OCI-LY7 (cell line): Measurements from ENCODE around the gene PACS1. TPM values are rescaled to one million over a fixed set of nuclear protein-coding genes. Genes with fewer than 3 reads are reported as not detected.
A peak's percentile ranks its signal among the peaks of the same experiment; 100 is the strongest.

Experiments
- BruUV-seq: library from RNA; stranded (reverse); fragments of 400-500 nt; replicated peaks from 2 replicates; lab custom pipeline; 2021; lab: Mats Ljungman, UMichigan
- CTCF ChIA-PET: fragments of 300-600 bp; sonication (Branson Sonifier 250); formaldehyde crosslinking; loops from one replicate; lab custom pipeline; 2022; ENCODE audit warnings: antibody characterized with exemption; ENCODE audit not compliant: unreplicated experiment; lab: Charles Lee
- POLR2A ChIA-PET: fragments of 300-600 bp; sonication (Branson Sonifier 250); formaldehyde crosslinking; loops from one replicate; lab custom pipeline; 2022; ENCODE audit warnings: antibody characterized with exemption; lab: Charles Lee
- DNase-seq: peaks from one replicate; pipeline ENCODE4 v3.0.0-alpha.2; 2015; ENCODE audit warnings: low spot score
- H2AFZ ChIP-seq: fragments of 200-600 bp; sonication (generic), shearing (Covaris generic); 2 replicates; pipeline ENCODE4 v1.6.1; 2014; ENCODE audit warnings: mild to moderate bottlenecking, antibody characterized with exemption, low read length, moderate library complexity
- H3K27ac ChIP-seq: fragments of 200-600 bp; sonication (generic); 2 replicates; pipeline ENCODE4 v1.5.1; 2014; ENCODE audit warnings: mixed run types, low read depth, mild to moderate bottlenecking, moderate library complexity, low read length, inconsistent platforms; ENCODE audit not compliant: poor library complexity, severe bottlenecking
- H3K36me3 ChIP-seq: fragments of 200-600 bp; sonication (generic); 2 replicates; pipeline ENCODE4 v1.6.1; 2014; ENCODE audit warnings: mild to moderate bottlenecking, antibody characterized with exemption, low read length, moderate library complexity, mixed read lengths; ENCODE audit not compliant: insufficient read depth
- H3K4me1 ChIP-seq: fragments of 200-600 bp; sonication (generic); 2 replicates; pipeline ENCODE4 v1.5.1; 2014; ENCODE audit warnings: mild to moderate bottlenecking, low read length; ENCODE audit not compliant: insufficient read depth, poor library complexity, severe bottlenecking
- H3K4me2 ChIP-seq: fragments of 200-600 bp; sonication (generic); 2 replicates; pipeline ENCODE4 v1.6.1; 2014; ENCODE audit warnings: mild to moderate bottlenecking, low read length
- H3K4me3 ChIP-seq: fragments of 200-600 bp; sonication (generic); 2 replicates; pipeline ENCODE4 v1.5.1; 2014; ENCODE audit warnings: mild to moderate bottlenecking, low read depth, low read length; ENCODE audit not compliant: poor library complexity, severe bottlenecking
- H3K79me2 ChIP-seq: fragments of 200-600 bp; sonication (generic); 2 replicates; pipeline ENCODE4 v1.6.1; 2016; ENCODE audit warnings: low read depth, mild to moderate bottlenecking, low read length, moderate library complexity, mixed read lengths; ENCODE audit not compliant: insufficient read depth
- H3K9me2 ChIP-seq: fragments of 200-600 bp; sonication (generic); 2 replicates; pipeline ENCODE4 v1.6.1; 2016; ENCODE audit warnings: mild to moderate bottlenecking, low read length, mixed read lengths; ENCODE audit not compliant: insufficient read depth
- H3K9me3 ChIP-seq: fragments of 200-600 bp; sonication (generic); 2 replicates; pipeline ENCODE4 v1.6.1; 2014; ENCODE audit warnings: mild to moderate bottlenecking, mixed run types, low read length, mixed read lengths
- H4K20me1 ChIP-seq: fragments of 200-600 bp; sonication (generic); 2 replicates; pipeline ENCODE4 v1.6.1; 2014; ENCODE audit warnings: mild to moderate bottlenecking, antibody characterized with exemption, low read length, moderate library complexity, mixed read lengths; ENCODE audit not compliant: insufficient read depth
- CTCF ChIP-seq: fragments of 200-600 bp; sonication (generic); conservative IDR thresholded peaks from 2 replicates; pipeline ENCODE4 v1.5.1; 2014; ENCODE audit warnings: mild to moderate bottlenecking, antibody characterized with exemption, low read length, moderate library complexity, mixed read lengths
- EZH2phosphoT487 ChIP-seq: fragments of 200-600 bp; sonication (generic); IDR thresholded peaks from 2 replicates; pipeline ENCODE4 v1.6.1; 2018; ENCODE audit warnings: low read depth, borderline replicate concordance, mild to moderate bottlenecking, mixed run types, antibody characterized with exemption, low read length, moderate library complexity, mixed read lengths
- intact Hi-C: fragments of 100-400 bp; cut with micrococcal nuclease; formaldehyde crosslinking; loops from one replicate; pipeline ENCODE4 v1.10.0; 2022; ENCODE audit not compliant: unreplicated experiment
- total RNA-seq, 2 experiments: library from RNA; depleted of rRNA in 1 of 2; stranded (reverse); fragments of >200 nt in 1 of 2; shearing (Covaris generic) in 1 of 2; gene quantifications; 2 replicates each; pipeline ENCODE4 v1.2.3, GENCODE V29; 2014 to 2022

The PACS1 gene
- total RNA-seq, 2 experiments from 2014 or later = 23.7 to 52.5 TPM

- H3K36me3 ChIP-seq = no peaks in the 10 kb centered on the region
- H3K27ac ChIP-seq = no peak overlapping the region
Observed at GRCh38 chr11:66222358-66223149, 152.5 kb downstream of the PACS1 start.

GRCh38 chr11:66224226-66224855, 154.3 kb downstream of the PACS1 start:
- no peaks in the 10 kb centered on the region for H3K79me2 ChIP-seq
- intact Hi-C loops = no loop called here
- H2AFZ ChIP-seq = no peak overlapping the region
- no TSS peak for BruUV-seq
- no peak overlapping the region for H3K4me3 ChIP-seq
- no peak overlapping the region for H3K4me2 ChIP-seq
- ChIA-PET CTCF (no interaction called here), POLR2A (interaction anchor here (0.6 kb wide), 1 partner anchor 159 kb away, joined by 3 read pairs; no protein-coding TSS in a partner anchor)
- DNase-seq = no peak
- H4K20me1 ChIP-seq = no peaks in the 10 kb centered on the region
- H3K4me1 ChIP-seq = peaks cover 5% of the 10 kb centered on the region
- no peaks in the 10 kb centered on the region for H3K36me3 ChIP-seq
- H3K27ac ChIP-seq = no peak overlapping the region
- no peaks in the 10 kb centered on the region for H3K9me2 ChIP-seq
- TF ChIP-seq CTCF (no peak), EZH2phosphoT487 (no peak)
- no peaks in the 10 kb centered on the region for H3K9me3 ChIP-seq

More at GRCh38 chr11:66222358-66223149, 152.5 kb downstream of the PACS1 start:
- Histone ChIP-seq H3K79me2 (no peaks in the 10 kb centered on the region), H2AFZ (no peak overlapping the region), H3K9me2 (no peaks in the 10 kb centered on the region), H3K4me1 (peaks cover 5% of the 10 kb centered on the region), H3K4me2 (peak overlapping the region; percentile 10; the same call in 1 of the 2 replicates), H3K4me3 (no peak overlapping the region), H4K20me1 (no peaks in the 10 kb centered on the region), H3K9me3 (no peaks in the 10 kb centered on the region)
- BruUV-seq = no TSS peak
- intact Hi-C loops = loop anchor here (1.0 kb wide), 2 partner anchors 36 to 60 kb away; no protein-coding TSS in a partner anchor
- TF ChIP-seq CTCF = peak; percentile 100
- no peak for TF ChIP-seq EZH2phosphoT487
- peak; percentile 96 for DNase-seq
- ChIA-PET CTCF (no interaction called here), POLR2A (no interaction called here)

- TF ChIP-seq EZH2phosphoT487 (no peak), CTCF (no peak)
Observed at GRCh38 chr11:66225066-66225465, 155.0 kb downstream of the PACS1 start.

More at GRCh38 chr11:66225066-66225465, 155.0 kb downstream of the PACS1 start:
- no peaks in the 10 kb centered on the region for H3K36me3 ChIP-seq
- no peak overlapping the region for H3K27ac ChIP-seq
- BruUV-seq = no TSS peak
- ChIA-PET POLR2A (no interaction called here), CTCF (no interaction called here)
- H3K79me2 ChIP-seq = no peaks in the 10 kb centered on the region
- no peaks in the 10 kb centered on the region for H3K9me2 ChIP-seq
- no peak overlapping the region for H2AFZ ChIP-seq
- no peaks in the 10 kb centered on the region for H4K20me1 ChIP-seq
- no peak overlapping the region for H3K4me2 ChIP-seq
- H3K9me3 ChIP-seq = no peaks in the 10 kb centered on the region
- DNase-seq = no peak
- intact Hi-C loops = no loop called here
- H3K4me3 ChIP-seq = no peak overlapping the region
- H3K4me1 ChIP-seq = peaks cover 5% of the 10 kb centered on the region
